Stimulated activated CD4-positive, alpha-beta T cell treated with anti-CD3 and anti-CD28 coated beads, TNF-alpha, amount 100 ng/mL, for 48 hours (primary cell): Measurements from ENCODE around the gene CPHXL2.

Source experiments
- DNase-seq, 3 donors: peaks; one replicate each; pipeline ENCODE4 v3.0.0-alpha.2; 2020; ENCODE audit warnings: low read depth in 3 of 3

The CPHXL2 gene

DNA sequence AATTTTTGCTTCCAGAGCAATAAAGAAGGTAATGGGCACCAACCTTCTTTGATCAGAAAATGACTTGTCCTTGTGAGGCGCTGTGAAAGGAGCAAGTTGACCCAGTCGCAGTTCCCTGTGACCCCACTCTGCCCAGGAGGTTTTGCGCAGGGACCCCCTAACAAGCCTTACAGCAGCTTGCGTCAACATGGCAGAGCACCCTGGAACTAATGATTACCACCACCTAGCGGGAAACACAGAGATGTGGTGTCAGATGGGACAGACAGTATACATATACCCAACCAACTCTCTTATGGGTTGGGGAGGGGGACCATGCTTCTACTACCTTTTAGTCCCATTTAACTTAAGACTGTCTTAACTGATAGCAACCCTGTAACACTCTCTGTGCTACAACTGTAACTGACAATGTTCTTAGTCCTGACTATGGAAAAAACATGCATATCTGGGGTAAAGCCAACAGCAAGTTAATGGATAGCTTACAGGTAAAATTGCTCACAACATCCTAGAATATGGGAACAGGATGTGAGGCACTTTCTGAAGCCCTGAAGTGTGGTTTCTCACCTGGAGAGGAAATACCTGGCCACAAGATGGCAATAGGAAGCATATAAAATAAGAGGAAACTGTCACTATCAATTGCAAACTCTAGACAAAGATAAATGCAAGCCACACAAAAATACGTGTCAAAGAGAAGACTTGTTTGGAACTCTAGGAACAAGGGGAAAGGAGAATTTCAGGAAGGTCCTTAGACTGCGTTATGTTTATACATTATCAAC lies 32.4 kb downstream of the CPHXL2 start:
- DNase-seq, result no peak

DNA sequence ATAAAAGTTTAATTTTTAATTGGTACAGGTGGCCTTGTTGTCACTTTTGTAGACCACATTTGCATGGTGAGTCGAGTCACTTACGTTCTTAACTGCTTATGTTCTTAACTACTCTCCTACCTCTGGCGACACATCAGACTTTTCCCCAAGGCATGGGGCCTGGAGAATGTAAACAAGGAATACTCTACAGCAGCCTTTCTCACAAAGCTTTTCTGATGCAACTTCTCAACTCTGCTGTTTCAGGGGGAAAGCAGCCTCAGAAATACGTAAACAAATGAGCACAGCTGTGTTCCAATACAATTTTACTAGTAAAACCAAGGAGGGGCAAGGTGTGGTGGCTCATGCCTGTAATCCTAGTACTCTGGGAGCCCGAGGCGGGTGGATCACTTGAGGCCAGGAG lies 36.2 kb downstream of the CPHXL2 start:
- no peak for DNase-seq

DNA sequence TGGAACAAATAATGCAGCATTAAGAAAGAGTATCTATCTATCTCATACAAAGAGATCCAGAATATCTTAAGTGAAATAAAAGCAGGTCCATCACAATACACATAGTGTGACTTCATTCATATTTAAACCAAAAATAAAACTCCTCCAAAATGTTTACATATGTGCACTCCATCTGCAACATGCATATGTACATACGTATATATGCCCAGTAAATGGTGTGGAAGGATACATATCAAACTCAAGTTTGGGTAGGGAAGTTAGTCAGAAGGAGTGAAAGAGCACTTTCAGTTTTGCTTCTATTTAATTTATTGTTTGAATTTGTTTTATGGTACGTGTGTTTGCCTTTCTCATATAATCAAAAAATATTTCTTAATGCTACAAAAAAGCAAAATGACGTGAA lies 41.8 kb downstream of the CPHXL2 start:
- DNase-seq, result no peak

DNA sequence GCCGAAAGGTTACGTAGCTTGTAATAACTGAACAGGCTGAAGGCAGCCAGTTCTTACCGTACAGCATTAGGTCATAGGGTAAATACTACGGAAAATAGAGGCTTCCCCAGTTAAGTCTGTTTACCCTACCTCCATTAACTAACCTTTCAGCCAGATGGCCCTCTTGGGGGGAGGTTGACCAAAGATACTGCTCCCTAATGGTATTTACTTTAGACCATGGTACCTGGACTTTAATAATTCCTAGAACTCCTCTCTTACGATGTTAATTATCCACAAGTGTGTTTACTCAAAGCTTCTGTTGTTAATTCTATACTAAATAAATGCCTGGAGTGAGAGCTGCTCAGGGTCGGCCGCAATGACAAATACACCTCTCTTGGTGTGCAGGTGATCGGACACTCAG lies 44.0 kb downstream of the CPHXL2 start:
- no peak for DNase-seq

DNA sequence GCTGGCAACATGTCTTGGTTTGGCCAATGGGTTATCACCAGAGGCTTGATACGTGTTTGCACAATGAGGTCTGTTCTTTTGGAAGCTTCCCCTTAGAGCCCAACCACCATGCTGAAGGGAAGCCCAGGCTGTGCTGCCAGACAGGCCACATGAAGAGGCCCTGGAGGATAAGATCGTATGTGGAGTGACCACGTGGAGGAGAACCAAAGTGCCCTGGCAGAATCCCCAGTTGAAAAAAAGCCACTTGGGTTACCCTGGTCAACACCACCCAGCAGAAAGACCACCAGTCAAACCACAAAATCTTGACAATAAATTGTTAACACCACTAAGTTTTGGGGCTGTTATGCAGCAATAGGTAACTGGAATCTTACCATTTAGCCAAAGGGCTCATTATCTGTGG lies 46.8 kb downstream of the CPHXL2 start:
- no peak for DNase-seq

DNA sequence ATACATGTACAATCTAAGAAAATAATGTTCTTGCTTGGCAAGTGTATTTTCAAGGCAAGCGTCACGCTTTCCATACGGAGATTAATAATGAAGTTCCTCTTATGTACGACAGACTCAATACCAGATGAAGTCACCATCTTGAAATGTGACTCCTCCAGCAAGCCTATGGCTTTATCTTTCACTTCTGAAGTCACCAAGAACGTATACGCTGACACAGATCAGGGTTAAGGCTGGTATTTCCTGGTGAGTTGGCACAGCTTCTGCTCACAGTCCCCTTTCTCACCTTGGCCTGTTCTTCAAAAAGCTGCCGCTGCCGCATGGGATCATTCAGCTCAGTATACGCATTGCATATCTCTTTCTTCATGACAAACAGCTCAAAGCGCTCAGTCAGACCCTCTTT lies 47.7 kb downstream of the CPHXL2 start:
- no peak for DNase-seq

DNA sequence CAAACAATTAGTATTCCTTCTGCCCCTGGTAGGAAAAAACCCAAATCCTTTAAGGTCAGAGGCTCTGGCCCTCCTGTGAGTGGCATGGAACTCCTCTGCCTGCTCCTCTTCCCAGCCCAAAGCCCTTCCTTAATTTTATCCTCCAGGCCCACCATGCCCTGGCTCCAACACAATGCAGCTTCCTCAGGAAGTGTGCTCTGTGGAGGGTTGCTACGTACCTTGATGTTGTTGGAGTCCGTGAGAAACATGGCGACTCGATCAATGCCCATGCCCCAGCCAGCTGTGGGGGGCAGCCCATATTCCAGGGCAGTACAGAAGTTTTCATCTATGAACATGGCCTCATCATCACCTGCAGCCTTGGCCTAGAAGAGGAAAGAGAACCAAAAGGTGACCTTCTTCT lies 48.5 kb downstream of the CPHXL2 start:
- DNase-seq, result no peak

DNA sequence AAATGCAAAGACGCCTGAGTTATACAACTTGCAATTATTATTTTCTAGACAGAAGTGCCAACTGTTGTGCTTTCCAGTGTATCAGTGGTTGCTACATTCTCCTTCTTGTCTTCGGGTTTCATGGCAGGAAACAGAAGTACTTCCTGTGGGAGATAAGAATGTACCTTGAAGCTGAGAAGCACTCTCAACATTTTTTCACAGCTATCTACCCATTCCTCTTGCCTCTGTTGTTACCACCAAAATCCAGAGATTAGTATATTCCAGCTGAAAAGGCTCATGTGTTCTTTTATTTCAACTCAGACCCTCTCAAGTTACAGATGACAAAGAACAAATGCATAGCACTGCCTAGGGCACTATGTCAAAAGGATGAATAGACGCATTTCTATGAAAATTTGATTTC lies 49.0 kb downstream of the CPHXL2 start:
- no peak for DNase-seq

DNA sequence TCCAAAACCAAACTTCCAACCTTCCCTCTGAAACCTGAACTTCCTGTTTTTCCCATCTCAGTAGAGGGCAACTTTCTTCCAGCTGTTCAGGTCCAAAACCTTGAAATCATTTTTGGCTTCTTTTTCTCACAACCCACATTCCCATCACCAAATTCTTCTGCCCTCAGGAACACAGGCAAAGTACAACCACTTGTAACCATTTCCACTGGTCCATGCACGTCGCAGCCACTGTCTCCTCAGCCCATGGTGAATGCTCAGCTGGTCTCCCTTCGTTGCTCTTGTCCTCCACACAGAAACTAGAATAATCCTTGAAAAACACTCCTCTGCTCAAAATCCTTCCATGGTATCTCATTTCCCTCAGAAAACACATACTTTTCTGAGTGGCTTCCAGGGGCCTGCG lies 50.0 kb downstream of the CPHXL2 start:
- DNase-seq, result no peak

DNA sequence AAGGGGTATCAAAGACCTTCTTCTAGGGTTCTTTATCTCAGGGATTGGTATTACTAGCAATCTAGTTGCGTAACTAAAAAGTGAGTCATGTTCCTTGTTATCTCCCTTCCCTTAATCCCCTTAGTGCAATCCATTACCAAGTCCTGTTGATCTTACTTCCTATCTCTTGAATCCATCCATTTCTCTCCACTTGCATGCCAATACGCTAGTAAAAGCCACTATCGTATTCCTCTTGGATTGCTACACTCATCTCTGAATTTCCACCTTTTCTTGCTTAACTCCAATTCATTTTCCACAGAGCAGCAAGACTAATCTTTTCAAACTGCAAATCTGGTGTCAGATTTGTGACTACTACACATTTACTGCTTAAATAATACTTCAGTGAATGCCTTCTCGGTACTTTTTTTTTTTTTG lies 51.9 kb downstream of the CPHXL2 start:
- DNase-seq, result no peak

DNA sequence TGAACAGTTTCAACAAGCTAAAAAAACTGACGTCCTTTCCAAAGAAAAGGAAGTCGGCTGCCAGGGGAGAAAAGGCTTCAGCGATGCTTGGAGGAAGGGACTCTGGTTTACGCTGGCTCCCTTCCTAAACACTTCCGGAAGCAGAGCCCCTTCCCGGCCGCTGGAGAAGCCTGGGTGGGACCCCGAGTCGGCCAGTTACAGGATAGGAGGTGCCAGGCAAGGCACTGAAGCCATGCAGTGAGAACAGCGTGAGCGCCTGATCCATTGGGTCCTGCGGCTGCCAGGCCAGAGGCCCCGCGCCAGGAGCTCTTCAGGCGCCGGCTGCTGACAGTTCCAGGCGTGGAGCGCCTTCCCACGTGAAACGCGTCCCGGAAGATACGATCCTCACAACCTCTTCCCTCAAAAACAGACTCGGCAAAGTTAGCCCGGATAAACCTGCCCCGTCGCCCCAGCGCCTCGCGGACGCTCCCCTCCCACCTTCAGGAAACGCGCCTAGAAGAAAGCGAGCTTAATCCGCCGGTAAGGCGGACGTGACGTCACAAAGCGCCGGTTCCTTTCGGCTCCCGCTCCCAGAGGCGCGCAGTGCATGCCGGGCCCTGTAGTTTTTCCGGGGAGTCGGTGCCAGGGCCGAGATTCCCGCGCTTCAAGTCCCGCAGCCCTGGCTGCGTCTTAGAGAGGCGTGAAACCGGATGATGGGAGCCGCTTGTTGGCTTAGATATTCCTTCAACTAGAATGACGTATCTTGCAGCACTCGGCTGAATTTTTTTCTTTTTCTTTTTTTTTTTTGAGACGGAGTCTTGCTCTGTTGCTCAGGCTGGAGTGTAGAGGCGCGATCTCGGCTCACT lies 53.8 kb downstream of the CPHXL2 start, which contains the start of gene ADAT1:
Gene ADAT1 (minus strand): TSS at position 521 of the 845 bp plus-strand sequence. CDS start 2,482 bp downstream, outside the sequence.
- DNase-seq, result peak; percentile 95 to 96 (median 96)

DNA sequence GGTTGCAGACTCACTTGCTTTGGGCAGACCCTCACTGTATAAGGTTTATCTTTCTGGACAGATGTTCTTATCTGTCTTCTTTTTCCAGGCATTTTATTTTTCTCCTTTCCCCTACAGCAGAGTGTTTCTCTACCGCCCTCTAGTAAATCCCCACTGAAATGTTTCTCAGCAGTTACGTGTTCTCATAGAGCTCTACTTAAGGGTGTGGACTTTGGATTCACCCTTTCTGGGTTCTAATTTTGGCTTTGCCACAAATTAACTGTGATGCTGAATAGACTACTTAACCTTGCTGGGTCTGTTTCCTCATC lies 55.7 kb downstream of the CPHXL2 start:
- DNase-seq, result no peak

DNA sequence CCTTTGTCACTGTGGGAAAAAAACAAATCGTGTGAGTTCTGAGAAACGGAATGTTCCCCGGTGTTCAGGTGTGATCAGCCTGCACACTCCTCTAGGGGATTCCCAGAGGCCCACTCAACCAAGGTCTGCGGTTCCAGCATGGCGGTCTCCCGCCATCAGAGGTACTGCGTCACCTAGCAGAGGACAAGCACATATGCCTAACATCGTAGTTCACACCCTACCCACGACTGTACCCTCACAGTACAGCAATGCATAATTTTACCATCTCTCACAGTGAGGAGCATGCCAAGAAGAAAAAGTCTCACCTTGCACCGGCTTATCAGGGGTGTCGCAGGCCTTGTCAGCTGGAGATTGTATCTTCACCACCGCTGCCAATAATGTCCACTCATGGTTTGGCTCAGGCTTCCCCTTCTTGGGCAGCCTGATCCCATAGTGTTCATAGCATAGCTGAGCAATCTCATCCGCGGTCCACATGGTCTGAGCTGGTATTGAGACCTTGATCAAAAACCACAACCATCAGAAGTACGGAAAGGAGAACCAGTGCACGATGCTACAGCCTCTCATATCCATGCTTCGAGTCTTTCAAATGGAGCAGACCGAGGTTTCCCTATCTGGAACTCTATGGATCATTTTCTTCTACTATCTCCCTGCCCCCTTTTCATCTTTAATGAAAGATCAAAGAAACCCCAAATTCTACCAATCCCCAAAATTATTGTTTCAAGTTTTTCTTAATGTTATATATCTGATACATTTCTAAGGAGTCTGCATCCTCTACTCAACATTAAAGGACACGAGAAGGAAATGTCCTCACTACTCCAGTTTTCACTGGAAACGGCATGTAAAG lies 56.3 kb downstream of the CPHXL2 start:
- no peak for DNase-seq

DNA sequence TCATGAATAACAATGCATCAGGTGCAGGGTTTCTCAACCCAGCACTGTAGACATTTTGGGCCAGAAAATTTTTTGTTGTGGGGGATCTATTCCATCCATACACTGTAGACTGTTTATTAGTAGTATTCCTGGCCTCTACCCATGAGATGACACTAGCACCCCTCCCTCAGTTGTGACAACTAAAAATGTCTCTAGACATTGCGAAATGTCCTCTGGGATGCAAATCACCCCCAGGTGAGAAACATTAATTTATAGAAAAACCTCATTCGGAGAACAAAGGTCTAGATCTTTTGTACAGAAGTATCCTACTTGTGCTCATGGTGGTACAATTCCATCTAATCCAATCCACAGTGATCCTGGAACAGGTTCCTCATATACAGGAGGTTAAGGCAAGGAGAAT lies 58.0 kb downstream of the CPHXL2 start:
- no peak for DNase-seq

DNA sequence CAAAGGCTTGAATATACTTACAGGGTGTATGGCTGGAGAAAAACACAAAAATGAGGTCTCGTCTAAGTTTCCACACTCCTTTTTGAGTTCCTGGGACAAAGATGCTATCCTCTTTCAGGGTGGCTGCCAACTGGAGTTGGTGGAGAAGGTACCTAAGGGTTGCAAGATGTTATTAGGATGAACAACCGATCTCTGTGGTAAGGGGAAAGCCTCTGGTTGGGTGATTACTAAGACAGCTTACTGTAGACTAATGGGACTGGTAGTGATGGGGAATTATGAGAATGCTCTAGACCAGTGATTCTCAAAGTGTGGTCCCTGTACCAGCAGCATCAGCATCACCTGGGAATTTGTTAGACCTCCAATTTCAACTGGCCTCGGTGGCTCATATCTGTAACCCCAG lies 59.7 kb downstream of the CPHXL2 start:
- no peak for DNase-seq

DNA sequence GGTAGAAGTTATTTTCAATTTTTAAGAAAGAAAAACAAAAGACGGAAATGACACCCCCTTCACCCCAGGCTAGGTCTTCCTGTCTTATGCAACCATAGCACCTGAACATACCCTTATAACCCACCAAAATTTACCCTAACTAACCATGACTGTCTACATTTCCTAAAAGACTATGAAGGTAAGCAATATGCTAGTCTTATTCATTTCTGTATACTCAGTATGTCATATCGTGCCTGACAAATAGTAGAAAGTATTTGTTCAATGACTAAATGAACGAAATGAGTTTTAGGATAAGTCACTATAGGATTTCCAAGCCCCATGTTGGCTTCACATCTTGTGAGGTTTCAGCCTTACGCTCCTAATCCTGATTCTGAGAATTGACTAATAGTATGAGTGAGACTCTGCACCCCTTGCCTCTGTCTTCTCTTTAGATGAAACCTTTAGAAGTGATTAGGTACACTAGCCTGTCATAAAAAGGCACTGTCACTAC lies 60.2 kb downstream of the CPHXL2 start:
- no peak for DNase-seq

DNA sequence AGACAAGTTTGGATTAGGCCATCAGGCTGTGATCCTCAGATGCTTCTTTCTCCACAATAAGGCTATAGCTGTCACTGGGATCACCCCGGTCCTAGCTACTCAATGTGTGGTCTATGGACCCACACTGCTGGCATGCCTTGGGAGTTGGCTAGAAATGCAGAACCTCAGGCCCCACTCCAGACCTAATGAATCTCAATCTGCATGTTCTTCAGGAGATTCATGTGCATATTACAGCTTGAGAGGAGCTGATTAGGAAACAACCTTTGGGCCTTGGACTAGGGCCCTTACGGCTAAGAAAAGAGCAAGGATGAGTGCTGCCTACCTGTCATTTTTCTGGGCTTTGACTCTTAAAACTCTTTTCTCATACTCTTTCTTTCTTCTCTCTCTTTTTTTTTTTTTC lies 61.2 kb downstream of the CPHXL2 start:
- no peak for DNase-seq

DNA sequence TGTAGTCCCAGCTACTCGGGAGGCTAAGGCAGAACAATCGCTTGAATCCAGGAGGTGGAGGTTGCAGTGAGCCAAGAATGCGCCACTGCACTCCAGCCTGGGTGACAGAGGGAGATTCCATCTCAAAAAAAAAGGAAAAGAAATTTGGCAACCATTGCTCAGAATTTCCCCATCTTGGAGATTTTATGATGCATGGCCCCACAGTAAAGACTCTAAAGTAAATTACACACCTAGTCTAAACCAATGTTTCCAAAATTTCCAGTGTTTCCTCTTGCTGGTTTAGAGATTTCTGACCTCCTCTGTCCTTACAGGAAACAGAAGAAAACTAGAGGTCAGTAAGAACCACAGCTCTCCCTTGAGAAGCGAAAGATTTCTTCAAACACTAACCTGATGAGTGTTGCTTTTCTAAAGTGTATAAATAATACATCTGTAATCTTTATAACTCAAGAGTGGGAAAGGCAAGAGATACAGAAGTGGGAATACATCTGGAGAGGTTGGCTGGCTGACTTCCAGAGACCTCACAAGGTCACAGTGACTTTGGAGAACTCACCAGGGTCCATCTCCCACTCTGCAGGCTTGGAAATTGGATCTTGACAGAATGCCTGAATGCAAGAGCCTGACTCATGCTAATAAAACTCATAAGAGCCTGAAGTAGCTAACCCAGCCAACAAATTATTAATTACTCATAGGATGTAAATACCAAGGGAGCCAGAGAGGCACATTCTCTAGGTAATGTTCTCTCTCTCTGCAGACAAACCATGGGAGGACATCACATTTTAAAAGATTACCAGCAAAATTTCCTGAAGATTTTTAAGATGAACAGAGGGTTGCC lies 62.5 kb downstream of the CPHXL2 start:
- DNase-seq, result no peak
